Left ventricle myocardium superior (tissue), 1 donor: ENCODE results near the gene NPAS3. TPM values are rescaled to one million over a fixed set of nuclear protein-coding genes. Genes with fewer than 3 reads are reported as not detected.

ENCODE experiments used
- ATAC-seq: fragments of 200-7000 bp; cut with Tn5 transposase; one replicate; pipeline ENCODE4 v1.9.1; 2020; ENCODE audit warnings: mild to moderate bottlenecking, moderate library complexity
- DNase-seq: peaks from one replicate; pipeline ENCODE4 v3.0.0-alpha.2; 2020
- intact Hi-C: fragments of 100-400 bp; cut with micrococcal nuclease; formaldehyde crosslinking; loops from one replicate; pipeline ENCODE4 v1.11.0; 2022
- total RNA-seq: library from RNA; stranded (reverse); fragmentation: NEBNext Ultra II Directional; extraction: Animal tissue kit (Norgen Biotek cat#: 25700); gene quantifications from one replicate; pipeline ENCODE4 v1.2.1, GENCODE V29; 2021
- donor health status: DM: no; HTN: yes; CAD: no; lungs with severe emphysema.

Gene NPAS3
- total RNA-seq, 1 donor from 2014 or later, result 1.1 TPM

DNA sequence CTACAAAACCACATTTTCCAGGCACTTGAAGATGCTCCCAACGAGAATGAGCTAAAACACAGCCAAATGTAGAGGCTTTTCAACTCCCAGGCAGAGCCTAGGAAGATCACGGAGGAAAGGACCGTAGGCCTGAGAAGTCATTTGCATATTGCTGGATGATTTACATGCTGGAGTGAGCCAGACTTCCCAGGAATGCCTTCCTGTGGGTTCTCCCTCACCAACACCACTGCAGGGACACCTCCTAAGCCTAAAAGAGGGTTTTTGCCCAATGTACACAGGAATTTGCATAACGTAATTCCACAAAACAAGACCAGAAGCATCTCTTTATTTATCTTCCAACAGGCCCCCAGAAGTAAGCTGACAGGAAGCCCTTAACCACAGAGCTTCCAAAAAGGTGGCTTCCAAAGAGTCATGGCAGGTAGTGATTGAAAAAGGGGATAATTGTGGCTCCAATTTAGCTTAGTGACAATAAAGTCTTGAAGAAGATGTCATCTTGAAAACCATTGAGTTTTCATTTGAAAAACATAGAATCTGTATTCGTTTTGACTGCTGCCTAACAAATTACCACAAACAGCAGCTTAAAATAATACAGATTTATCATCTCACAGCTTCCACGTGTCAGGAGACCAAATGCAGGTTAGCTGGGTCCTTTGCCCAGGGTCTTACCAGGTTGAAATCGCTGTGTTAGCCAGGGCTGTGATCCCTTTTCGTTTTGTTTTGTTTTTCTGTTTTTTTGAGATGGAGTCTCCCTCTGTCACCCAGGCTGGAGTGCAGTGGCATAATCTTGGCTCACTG lies 896.0 kb downstream of the NPAS3 start:
- intact Hi-C loops, result no loop called here
- DNase-seq, result no peak
- ATAC-seq, result no peak

DNA sequence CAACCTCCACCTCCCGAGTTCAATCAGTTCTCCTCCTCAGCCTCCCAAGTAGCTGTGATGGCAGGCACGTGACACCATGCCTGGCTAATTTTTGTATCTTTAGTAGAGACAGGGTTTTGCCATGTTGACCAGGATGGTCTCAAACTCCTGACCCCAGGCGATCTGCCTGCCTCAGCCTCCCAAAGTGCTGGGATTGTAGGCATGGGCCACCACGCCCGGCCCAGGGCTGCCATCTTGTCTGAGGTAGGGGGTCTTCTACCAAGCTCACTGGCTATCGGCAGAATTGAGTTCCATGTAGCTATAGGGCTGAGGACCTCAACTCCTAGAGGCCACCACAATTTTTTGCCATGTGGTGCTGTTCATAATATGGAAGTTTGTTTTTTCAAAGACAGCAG lies 896.6 kb downstream of the NPAS3 start:
- DNase-seq, result no peak
- ATAC-seq, result no peak
- intact Hi-C loops, result no loop called here

DNA sequence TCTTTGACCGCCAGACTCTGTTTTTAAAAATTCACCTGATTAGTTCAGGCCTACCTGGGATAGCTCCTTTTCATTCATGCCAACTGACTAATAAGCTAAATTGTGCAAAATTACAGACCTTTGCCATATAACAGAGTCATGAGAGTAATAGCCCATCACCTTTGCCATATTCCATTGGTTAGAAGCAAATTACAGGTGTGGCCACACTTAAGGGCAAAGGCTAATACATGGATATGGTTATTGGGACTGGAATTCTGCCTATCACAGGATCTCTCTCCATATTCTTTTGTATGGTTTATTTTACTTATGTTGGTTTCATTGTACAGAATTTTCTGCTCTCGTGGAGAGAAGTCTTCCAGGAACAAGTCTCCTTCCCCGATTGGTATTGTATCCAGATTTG lies 897.0 kb downstream of the NPAS3 start:
- ATAC-seq, result no peak
- no peak for DNase-seq
- intact Hi-C loops, result no loop called here

DNA sequence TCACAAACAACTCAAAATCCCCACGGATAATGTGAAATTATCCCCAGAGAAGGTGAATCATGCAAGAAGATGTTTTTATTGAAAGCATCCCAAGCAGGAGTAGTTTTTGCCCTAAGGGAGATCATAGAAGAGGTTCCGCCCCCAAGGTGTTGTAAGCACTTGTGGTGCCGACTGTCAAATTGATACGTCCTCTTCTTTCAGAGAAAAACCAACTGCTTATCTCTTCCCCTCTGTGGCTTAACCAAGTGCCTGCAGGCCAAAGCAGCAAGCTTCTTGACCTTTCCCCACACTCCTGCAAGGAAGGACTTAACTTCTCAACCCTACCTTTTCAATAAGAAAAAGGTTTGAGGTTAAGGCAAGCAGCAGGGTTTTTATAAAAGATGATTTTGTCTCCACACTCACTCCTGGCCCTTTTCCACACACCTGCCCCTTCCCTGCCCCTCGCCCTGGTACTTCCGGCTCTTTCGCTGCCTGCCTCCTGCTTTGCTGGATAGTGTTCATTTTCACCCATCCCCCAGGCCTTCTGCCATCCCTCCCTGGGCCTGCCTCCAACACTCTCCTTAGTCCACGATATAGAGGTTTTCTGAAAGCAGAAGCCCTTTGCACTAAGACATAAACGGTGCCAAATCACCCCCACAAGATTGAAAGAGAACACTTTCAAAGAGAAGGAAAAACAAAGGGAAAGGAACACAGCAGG lies 897.7 kb downstream of the NPAS3 start:
- intact Hi-C loops, result no loop called here
- DNase-seq, result no peak
- ATAC-seq, result peak; percentile 50

DNA sequence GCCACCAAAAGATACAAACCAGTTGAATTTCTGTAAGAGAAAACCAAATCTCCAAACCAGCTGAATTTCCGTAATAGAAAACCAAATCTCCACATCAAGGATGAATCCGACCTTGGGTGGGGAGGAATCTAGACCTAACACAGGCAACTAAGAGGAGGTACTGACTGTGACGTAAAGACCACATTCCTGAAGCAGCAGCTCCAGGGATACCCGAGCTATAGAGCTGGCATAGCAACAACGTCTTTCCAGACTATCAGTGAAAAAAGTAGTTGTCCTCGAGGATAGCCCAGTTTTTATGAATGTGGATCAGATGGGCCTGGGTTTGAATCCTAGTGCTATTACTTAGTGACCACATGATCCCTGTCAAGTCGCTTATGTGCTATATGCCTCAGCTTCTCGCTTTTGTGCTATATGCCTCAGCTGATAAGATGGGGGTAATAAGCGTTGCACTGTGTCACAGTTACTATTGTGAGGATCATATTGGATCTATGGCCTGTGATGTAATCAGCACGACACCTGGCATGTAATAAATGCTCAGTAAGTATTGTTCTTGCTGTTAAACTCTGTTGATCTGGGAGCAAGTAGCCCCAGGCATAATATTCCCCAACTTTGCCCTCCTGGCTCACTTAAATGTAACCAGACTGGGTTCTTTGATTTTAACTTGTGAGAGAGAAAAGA lies 898.4 kb downstream of the NPAS3 start:
- no peak for DNase-seq
- intact Hi-C loops, result no loop called here
- ATAC-seq, result no peak

DNA sequence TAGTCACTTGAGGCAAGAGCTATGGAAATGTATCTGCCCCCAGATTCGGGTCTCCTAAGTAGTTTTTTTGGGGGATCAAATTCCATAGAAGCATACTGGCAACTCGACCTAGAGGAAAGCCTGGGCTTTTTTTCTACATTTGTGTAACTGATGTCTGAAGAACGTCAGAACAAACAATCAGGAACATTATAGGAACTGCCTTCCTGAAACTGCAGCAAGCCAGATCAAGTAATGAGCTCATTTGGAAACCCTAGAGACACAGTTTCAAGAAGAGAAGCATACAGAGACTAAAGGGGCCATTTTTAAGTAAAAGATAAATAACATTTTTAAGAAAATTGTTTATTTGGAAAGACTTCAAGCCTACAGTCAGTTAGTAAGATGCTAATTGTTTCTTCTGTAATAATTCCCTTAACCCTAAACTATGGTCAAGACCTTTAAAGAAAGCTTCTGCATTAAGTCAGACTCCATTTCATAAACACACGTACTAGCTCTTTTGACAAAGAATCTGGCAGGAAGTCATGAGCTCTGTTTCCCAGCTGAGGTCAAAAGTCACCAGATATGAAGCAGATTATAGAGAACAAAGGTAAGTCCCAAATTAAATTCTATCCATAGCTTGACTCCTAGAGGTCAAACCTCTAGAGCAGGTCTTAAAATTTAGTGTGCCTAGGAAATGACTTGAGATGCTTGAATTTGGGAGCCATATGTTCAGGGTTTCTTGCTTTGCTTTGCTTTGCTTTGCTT lies 899.4 kb downstream of the NPAS3 start:
- DNase-seq, result no peak
- intact Hi-C loops, result no loop called here
- ATAC-seq, result no peak

DNA sequence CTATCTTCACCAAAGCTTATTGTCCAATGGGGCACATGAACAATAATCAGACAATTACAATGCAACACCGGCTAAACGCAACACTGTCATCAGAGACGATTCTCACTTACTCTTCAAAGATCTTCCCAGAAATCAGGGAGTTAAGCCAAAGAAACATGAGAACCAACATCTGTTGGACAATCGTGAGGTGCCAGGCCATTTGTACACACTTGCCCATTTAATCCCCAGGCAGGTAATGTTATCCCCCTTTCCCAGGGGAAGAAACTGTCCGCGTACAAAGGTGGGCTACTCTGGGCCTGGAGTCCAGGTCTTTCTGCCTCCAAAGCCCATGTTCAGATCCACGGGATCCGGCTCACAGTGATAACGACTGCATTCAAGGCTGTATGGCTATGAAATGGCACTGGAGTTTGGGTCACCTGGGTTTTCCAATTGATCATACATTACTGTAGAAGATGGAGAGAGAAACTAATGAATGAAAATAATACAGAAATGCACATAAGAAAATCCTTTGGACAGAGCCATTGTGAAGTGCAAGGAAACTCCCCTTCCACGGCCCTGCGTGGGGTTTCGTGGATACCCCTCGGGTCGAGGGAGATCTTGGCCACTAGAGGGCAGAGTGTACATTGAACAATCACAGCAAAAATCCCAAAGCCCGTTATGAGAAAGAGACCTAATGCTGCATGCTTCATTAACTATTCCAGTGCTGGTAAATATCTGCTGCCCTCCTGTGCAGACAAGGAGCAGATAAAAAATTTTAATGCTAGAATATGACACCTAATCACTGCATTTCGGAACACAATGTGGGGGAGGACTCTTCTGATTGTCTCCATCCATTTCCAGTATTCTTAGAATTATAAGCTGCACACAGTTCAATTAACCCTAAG lies 900.8 kb downstream of the NPAS3 start:
- intact Hi-C loops, result loop anchor here (10.0 kb wide), 2 partner anchors 255 to 475 kb away; no protein-coding TSS in a partner anchor
- DNase-seq, result peak; percentile 50
- peak; percentile 85 for ATAC-seq

DNA sequence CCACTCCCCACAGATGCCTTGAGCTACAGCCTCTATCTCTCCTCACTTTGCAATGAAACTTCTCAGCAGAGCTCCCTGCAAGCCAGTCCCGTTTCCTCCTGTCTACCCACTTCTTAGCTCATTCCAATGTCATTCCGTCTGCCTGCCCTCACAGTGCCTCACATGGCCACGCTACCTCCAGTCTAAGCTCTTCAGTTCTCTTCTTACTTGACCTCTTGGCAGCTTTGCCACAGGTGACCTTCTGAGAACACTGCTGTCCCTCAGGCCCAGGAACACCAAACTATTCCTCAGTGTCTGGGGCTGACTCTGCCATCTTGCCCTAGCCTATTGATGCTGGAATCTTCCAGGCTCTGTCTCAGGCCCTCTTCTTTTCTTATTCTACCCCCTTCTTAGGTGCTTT lies 902.1 kb downstream of the NPAS3 start:
- ATAC-seq, result no peak
- intact Hi-C loops, result loop anchor here (10.0 kb wide), 2 partner anchors 254 to 474 kb away; no protein-coding TSS in a partner anchor
- no peak for DNase-seq

DNA sequence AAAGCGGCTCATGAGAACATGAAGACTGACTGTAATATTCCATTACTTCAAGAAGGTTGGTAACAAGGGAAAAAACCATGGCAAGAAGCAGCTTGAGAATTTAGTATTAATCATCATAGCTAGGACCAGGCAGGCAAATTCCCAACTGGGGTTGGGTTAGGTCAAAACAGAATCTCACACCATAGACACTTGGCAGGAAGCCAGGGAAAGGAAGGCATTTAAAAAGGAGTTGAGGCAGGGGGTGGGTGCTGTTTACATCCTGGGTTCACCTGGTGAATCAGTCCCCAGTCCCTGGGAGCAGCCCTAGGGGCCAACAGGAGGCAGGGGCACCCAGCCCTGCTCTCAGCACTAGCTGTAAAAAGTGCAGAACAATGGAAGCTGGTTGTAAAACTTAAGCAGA lies 903.6 kb downstream of the NPAS3 start:
- ATAC-seq (no peak), DNase-seq (no peak)
- intact Hi-C loops, result loop anchor here (10.0 kb wide), 2 partner anchors 253 to 473 kb away; no protein-coding TSS in a partner anchor

DNA sequence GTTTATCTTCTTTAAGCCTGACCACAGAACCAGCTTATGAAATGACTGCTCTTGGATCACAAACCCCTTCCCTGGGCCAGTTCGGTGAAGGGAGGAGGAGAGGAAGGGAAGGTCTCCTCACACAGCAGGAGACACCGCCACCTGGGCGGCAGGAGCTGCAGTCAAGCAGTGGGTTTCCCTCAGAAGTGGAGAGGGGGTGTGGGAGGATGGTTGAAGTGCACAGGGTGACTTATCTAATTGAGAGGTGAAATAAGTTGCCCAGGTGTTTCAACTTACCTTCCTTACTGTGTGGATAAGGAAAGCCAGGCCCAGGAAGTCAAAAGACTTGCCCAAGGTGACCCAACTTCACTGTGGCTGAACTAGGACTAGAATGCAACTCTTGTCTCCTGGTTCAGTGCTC lies 905.4 kb downstream of the NPAS3 start:
- ATAC-seq (no peak), DNase-seq (no peak)
- intact Hi-C loops, result loop anchor here (10.0 kb wide), 2 partner anchors 251 to 471 kb away; no protein-coding TSS in a partner anchor

DNA sequence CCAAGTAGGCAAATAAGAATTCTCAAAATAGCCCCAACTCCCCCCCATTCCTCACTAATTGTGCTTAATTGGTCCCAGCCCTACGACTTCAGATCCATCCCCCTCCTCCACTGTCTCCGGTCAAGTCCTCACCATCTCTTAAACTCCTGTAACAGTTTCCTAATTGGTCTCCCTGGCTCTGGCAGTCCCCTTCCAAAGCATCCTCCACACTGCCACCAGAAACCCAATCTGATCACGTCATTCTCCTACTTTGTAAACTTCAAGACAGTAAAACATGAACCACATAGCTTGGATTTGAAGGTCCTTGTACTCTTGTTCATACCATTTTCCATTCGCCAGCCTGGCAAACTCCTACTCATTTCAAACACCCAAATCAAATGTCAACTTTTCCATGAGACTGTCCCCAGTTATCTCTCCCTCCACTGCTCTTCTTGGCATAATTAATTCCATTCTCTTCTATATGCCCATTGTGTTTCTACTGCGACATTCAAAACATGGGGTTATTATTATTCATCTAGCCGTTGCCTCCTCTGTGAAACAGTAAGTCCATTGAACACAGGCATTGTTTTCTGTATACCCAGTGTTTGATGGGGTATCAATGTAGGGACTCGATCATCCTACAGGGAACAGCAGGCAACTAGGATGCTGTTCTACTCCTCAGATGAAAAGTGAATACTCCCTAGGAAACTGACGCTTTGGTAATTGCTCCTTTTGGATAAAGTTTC lies 907.6 kb downstream of the NPAS3 start:
- DNase-seq (no peak), ATAC-seq (no peak)
- intact Hi-C loops, result loop anchor here (10.0 kb wide), 2 partner anchors 249 to 469 kb away; no protein-coding TSS in a partner anchor

DNA sequence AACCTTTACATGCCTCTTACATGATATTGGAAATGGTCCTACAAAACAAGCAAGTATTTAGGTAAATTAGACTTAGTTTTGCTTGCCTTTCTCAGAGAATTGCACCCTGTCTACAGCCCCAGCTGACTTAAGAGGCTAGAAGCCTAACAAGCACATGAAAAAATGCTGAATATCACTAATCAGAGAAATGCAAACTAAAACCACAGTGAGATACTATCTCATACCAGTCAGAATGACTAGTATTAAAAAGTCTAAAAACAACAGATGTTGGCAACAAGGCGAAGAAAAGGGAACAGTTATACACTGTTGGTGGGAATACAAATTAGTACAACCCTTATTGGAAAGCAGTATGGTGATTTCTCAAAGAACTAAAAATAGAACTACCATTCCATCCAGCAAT lies 908.4 kb downstream of the NPAS3 start:
- ATAC-seq (no peak), DNase-seq (no peak)
- intact Hi-C loops, result loop anchor here (10.0 kb wide), 2 partner anchors 248 to 468 kb away; no protein-coding TSS in a partner anchor

DNA sequence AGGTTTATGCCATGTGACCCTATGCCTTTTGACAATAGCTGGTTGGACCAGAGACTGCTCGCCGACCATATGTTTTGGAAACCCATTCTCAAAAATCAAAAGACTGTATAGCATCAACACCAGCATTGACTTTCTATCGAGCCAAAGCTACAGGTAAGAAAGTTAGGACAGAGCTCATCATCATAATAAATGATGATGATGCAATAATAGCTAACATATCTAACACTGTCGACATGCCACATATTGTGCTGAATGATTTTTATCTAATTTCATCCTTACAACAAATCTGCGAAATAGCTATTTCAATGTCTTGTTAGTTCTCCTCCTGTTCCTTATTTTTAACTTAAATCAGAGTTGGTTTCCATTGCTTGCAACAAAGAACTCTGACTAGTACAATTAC lies 909.3 kb downstream of the NPAS3 start:
- intact Hi-C loops, result loop anchor here (10.0 kb wide), 2 partner anchors 247 to 467 kb away; no protein-coding TSS in a partner anchor
- no peak for DNase-seq
- no peak for ATAC-seq

DNA sequence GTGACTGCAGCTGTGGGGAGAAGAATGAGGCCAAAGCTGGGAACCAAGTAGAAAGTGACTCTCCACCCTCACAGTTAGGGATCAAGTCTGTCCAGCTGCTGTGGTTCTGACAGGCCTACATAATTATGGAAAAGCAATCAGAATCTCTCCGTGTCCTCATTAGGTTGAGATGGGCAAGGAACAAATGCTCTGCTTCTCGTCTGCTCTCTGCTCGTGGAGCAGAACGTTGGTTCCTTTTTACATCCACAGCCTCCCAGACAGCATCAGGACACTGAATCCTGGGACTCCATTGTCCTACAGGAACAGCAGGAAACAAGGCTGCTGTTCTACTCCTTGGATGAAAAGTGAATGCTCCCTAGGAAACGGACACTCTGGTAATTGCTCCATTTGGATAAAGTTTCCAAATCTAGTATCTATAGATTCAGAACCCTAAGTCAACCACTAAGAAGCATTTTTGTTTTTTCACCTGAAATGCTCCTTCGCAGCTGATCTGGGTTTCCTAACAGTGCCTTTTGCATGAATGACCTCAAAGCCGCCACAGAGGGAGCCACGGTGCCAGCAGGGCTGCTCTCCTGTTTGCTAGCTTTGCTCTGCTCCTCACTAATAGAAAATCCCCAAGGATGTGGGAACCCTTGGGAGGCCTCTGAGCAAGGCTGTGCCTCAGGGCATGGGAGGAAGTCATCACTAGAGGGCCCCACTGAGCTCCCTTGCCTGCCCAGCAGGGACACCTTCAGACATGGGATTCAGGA lies 910.2 kb downstream of the NPAS3 start:
- DNase-seq (peak; percentile 69), ATAC-seq (peak; percentile 95)
- intact Hi-C loops, result loop anchor here (10.0 kb wide), 2 partner anchors 246 to 466 kb away; no protein-coding TSS in a partner anchor

DNA sequence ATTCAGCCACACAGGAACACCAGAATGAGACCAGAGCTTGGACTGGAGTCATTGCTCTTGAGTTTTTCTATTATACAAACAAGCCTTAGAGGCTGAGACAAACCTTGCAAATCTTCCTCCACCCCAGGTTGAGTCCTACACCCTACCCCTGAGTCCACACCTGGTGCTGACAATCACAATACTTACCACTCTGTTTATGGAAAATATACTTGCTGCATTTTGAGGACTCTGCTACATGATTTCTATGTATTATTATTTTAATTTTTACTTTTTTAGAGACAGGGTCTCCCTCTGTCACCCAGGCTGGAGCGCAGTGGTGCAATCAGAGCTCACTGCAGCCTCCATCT lies 910.7 kb downstream of the NPAS3 start:
- DNase-seq (no peak), ATAC-seq (no peak)
- intact Hi-C loops, result loop anchor here (10.0 kb wide), 2 partner anchors 245 to 465 kb away; no protein-coding TSS in a partner anchor

DNA sequence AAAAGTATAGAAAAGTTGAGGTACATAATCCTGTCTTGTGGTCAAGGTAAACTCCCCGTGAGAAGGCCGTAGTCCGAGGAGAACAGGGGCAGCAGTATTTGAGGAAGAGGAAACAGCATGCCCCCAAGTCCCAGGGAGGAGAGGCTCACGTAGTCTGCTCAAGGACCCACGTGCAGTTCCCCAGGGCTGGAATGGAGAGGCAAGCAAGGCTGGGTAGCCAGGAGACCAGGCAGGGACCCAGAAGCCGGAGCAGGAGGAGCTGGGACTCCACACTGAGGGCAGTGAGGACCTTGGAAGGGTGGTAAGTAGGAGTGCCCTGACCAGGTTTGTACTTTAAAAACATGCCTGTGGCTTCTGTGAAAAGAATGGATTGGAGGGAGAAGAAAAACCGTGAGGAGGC lies 912.1 kb downstream of the NPAS3 start:
- intact Hi-C loops, result no loop called here
- ATAC-seq, result no peak
- DNase-seq, result no peak

DNA sequence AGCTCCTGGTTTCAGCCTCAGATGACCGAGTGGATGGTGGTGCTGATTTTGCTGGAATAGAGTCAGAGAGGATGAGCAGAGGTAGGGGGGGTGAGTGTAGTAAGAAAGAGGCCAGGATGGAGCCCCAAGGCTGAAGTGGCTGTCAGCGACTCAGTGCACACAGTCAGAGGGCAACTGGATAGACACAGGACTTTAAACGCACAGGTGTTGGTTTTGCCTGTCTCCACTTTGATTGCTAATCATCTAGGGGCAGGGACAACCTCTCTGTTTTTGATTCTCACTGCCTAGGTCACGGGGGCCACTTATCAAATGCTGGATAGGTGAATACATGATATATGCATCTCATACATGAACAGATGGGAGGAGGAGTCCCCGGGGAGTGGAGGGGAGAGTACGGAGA lies 912.7 kb downstream of the NPAS3 start:
- intact Hi-C loops, result no loop called here
- DNase-seq (no peak), ATAC-seq (no peak)
